ENCODE results near the gene MT1G. TPM values are rescaled to one million over a fixed set of nuclear protein-coding genes. Genes with fewer than 3 reads are reported as not detected.
A peak's percentile ranks its signal among the peaks of the same experiment; 100 is the strongest.
"Not testable (repeated sequence)": the region's sequence is repeated elsewhere in the genome, so short reads cannot be mapped to it uniquely, and the experiment has no call there.

The MT1G gene
- total RNA-seq (10 to 100 TPM in 2 of 4 donors, 1 to 10 TPM in 2; 2.0 to 12.9 (median 7.8) TPM), polyA plus RNA-seq (1,000 to 10,000 TPM in 1 of 3 donors, 100 to 1,000 TPM in 1, 10 to 100 TPM in 1; 47.9 to 2,487 (median 601) TPM)

- peak; percentile 80 for DNase-seq
- Histone ChIP-seq H3K9me3 (no peaks in the 10 kb centered on the region), H3K27me3 (peaks cover 12 to 99% (median 75%) of the 10 kb centered on the region in 3 donors), H3K4me1 (peaks cover 0 to 21% (median 15%) of the 10 kb centered on the region in 4 donors), H3K4me3 (peak within 1 kb of the TSS in 2 of 4 donors; percentile 9 to 15), H3K36me3 (no peaks in the 10 kb centered on the region), H3K27ac (no peak within 1 kb of the TSS)
- 9 to 10% methylated on average over 46 of the region's 46 CpGs for WGBS, 2 donors
- TF ChIP-seq EP300 (IDR thresholded peaks at IDR 0.05) = no peak
- TF ChIP-seq CTCF (IDR thresholded peaks at IDR 0.05) = no peak
- TF ChIP-seq POLR2AphosphoS5 (IDR thresholded peaks at IDR 0.05) = peak in 3 of 4 donors; percentile 34 to 44 (median 38)
- peak in 1 of 2 donors; percentile 38 for TF ChIP-seq POLR2A (IDR thresholded peaks at IDR 0.05)
- intact Hi-C loops (cut with DNase I) = no loop called here
Measured at GRCh38 chr16:56667581-56668571, at the start of gene MT1G. Gene MT1G, minus strand, starts transcription at chr16:56668065. Its CDS starts 72 bp downstream, at chr16:56667993.

- H3K36me3 ChIP-seq; H3K4me3 ChIP-seq; intact Hi-C loops (cut with DNase I); DNase-seq; H3K4me1 ChIP-seq; H3K27me3 ChIP-seq; H3K9me3 ChIP-seq; H3K27ac ChIP-seq: not testable (repeated sequence)
- 81 to 87% methylated on average over 2 of the region's 2 CpGs for WGBS, 2 donors
Measured at GRCh38 chr16:56717532-56717931, 49.7 kb upstream of the MT1G start.

- Histone ChIP-seq H3K9me3 (no peaks in the 10 kb centered on the region), H3K4me3 (no peak overlapping the region), H3K27ac (no peak overlapping the region), H3K36me3 (no peaks in the 10 kb centered on the region), H3K27me3 (no peaks in the 10 kb centered on the region), H3K4me1 (no peaks in the 10 kb centered on the region)
- WGBS, 2 donors = 79 to 87% methylated on average over 3 of the region's 3 CpGs
- intact Hi-C loops (cut with DNase I) = no loop called here
- no peak for DNase-seq
- TF ChIP-seq POLR2AphosphoS5 (IDR thresholded peaks at IDR 0.05) (no peak), CTCF (IDR thresholded peaks at IDR 0.05) (no peak), EP300 (IDR thresholded peaks at IDR 0.05) (no peak), POLR2A (IDR thresholded peaks at IDR 0.05) (no peak)
Measured at GRCh38 chr16:56716761-56717160, 48.9 kb upstream of the MT1G start.

- Histone ChIP-seq H3K27me3 (no peaks in the 10 kb centered on the region), H3K36me3 (no peaks in the 10 kb centered on the region), H3K9me3 (no peaks in the 10 kb centered on the region), H3K4me3 (no peak overlapping the region), H3K27ac (no peak overlapping the region), H3K4me1 (no peaks in the 10 kb centered on the region)
- DNase-seq = no peak
- 83 to 85% methylated on average over 4 of the region's 4 CpGs for WGBS, 2 donors
- intact Hi-C loops (cut with DNase I) = no loop called here
- no peak for TF ChIP-seq EP300 (IDR thresholded peaks at IDR 0.05)
- no peak for TF ChIP-seq POLR2AphosphoS5 (IDR thresholded peaks at IDR 0.05)
- TF ChIP-seq POLR2A (IDR thresholded peaks at IDR 0.05) = no peak
- TF ChIP-seq CTCF (IDR thresholded peaks at IDR 0.05) = no peak
Measured at GRCh38 chr16:56715126-56715525, 47.3 kb upstream of the MT1G start.

GRCh38 chr16:56713794-56714193, 45.9 kb upstream of the MT1G start:
- intact Hi-C loops (cut with DNase I) = no loop called here
- DNase-seq = no peak
- H3K9me3 ChIP-seq = no peaks in the 10 kb centered on the region
- TF ChIP-seq POLR2AphosphoS5 (IDR thresholded peaks at IDR 0.05) (no peak), EP300 (IDR thresholded peaks at IDR 0.05) (no peak), POLR2A (IDR thresholded peaks at IDR 0.05) (no peak), CTCF (IDR thresholded peaks at IDR 0.05) (no peak)
- H3K4me3 ChIP-seq = no peak overlapping the region
- 91 to 93% methylated on average over 2 of the region's 2 CpGs for WGBS, 2 donors
- H3K27ac ChIP-seq = no peak overlapping the region
- no peaks in the 10 kb centered on the region for H3K36me3 ChIP-seq
- no peaks in the 10 kb centered on the region for H3K27me3 ChIP-seq
- H3K4me1 ChIP-seq = no peaks in the 10 kb centered on the region
